DND-41 (cell line): ENCODE measurements around the gene MCL1.

Source experiments
- ATAC-seq: fragments of 200-7000 bp; cut with Tn5 transposase; 3 replicates; pipeline ENCODE4 v1.9.1; 2021; ENCODE audit warnings: low read depth; ENCODE audit not compliant: insufficient read depth
- DNase-seq: peaks from one replicate; pipeline ENCODE4 v3.0.0-alpha.2; 2020
- H2AFZ ChIP-seq: 2 replicates; pipeline ENCODE4 v1.6.0; 2012; ENCODE audit warnings: low read depth, low read length
- H3K27ac ChIP-seq: 2 replicates; pipeline ENCODE4 v1.5.1; 2012; ENCODE audit warnings: low read length, inconsistent platforms
- H3K27me3 ChIP-seq: fragments of 200-600 bp; sonication (generic); 2 replicates; pipeline ENCODE4 v1.6.0; 2012; ENCODE audit warnings: low read length, mild to moderate bottlenecking, inconsistent platforms; ENCODE audit not compliant: insufficient read depth, poor library complexity
- H3K36me3 ChIP-seq: 2 replicates; pipeline ENCODE4 v1.5.1; 2012; ENCODE audit warnings: low read length, inconsistent platforms; ENCODE audit not compliant: insufficient read depth
- H3K4me1 ChIP-seq: 2 replicates; pipeline ENCODE4 v1.5.1; 2012; ENCODE audit warnings: mild to moderate bottlenecking, low read length; ENCODE audit not compliant: insufficient read depth
- H3K4me2 ChIP-seq: 2 replicates; pipeline ENCODE4 v1.6.0; 2012; ENCODE audit warnings: mild to moderate bottlenecking, moderate library complexity, low read length, inconsistent platforms; ENCODE audit not compliant: insufficient read depth
- H3K4me3 ChIP-seq, 2 experiments: fragments of 200-600 bp in 1 of 2; shearing (Covaris generic) in 1 of 2; 2 replicates each; pipeline ENCODE4 v1.5.1; 2012 to 2016; ENCODE audit warnings: inconsistent platforms in 2 of 2, low read length in 2 of 2, mild to moderate bottlenecking in 2 of 2, low read depth in 1 of 2, moderate library complexity in 1 of 2
- H3K79me2 ChIP-seq: 2 replicates; pipeline ENCODE4 v1.6.0; 2012; ENCODE audit warnings: low read length, inconsistent platforms; ENCODE audit not compliant: insufficient read depth
- H3K9ac ChIP-seq: 2 replicates; pipeline ENCODE4 v1.6.0; 2012; ENCODE audit warnings: low read depth, mild to moderate bottlenecking, inconsistent platforms, low read length, moderate library complexity
- H3K9me3 ChIP-seq: 2 replicates; pipeline ENCODE4 v1.5.1; 2012; ENCODE audit warnings: low read length, moderate library complexity, mild to moderate bottlenecking, inconsistent platforms; ENCODE audit not compliant: insufficient read depth, severe bottlenecking
- H4K20me1 ChIP-seq: 2 replicates; pipeline ENCODE4 v1.6.0; 2012; ENCODE audit warnings: low read length; ENCODE audit not compliant: insufficient read depth
- CTCF ChIP-seq: IDR thresholded peaks from 2 replicates; pipeline ENCODE4 v1.5.1; 2012; ENCODE audit warnings: borderline replicate concordance, low read length, moderate library complexity, mild to moderate bottlenecking; ENCODE audit not compliant: poor library complexity, severe bottlenecking; ENCODE audit errors: extremely low read depth
- EZH2 ChIP-seq: IDR thresholded peaks from 3 replicates; pipeline ENCODE4 v1.6.1; 2012; ENCODE audit warnings: borderline replicate concordance, low read depth, mild to moderate bottlenecking, moderate library complexity, low read length, inconsistent platforms; ENCODE audit not compliant: severe bottlenecking

MCL1 gene

GRCh38 chr1:150559656-150560010, 19.8 kb downstream of the MCL1 start:
- no peak overlapping the region for H3K4me2 ChIP-seq
- H3K27ac ChIP-seq = no peak overlapping the region
- TF ChIP-seq EZH2 = no peak
- no peak for TF ChIP-seq CTCF
- no peak for ATAC-seq
- no peaks in the 10 kb centered on the region for H3K9me3 ChIP-seq
- H3K9ac ChIP-seq = no peak overlapping the region
- no peak for DNase-seq
- no peaks in the 10 kb centered on the region for H3K27me3 ChIP-seq
- H2AFZ ChIP-seq = no peak overlapping the region
- H3K4me3 ChIP-seq = no peak overlapping the region
- no peaks in the 10 kb centered on the region for H4K20me1 ChIP-seq
- no peaks in the 10 kb centered on the region for H3K36me3 ChIP-seq
- H3K79me2 ChIP-seq = peaks cover 12% of the 10 kb centered on the region
- H3K4me1 ChIP-seq = peaks cover 34% of the 10 kb centered on the region

GRCh38 chr1:150558761-150559655, 20.4 kb downstream of the MCL1 start:
- Histone ChIP-seq H4K20me1 (no peaks in the 10 kb centered on the region), H2AFZ (no peak overlapping the region), H3K79me2 (peaks cover 12% of the 10 kb centered on the region), H3K4me1 (peaks cover 34% of the 10 kb centered on the region), H3K4me2 (no peak overlapping the region), H3K27ac (no peak overlapping the region), H3K9me3 (no peaks in the 10 kb centered on the region), H3K36me3 (no peaks in the 10 kb centered on the region), H3K4me3 (no peak overlapping the region), H3K27me3 (no peaks in the 10 kb centered on the region), H3K9ac (no peak overlapping the region)
- no peak for ATAC-seq
- DNase-seq = no peak
- TF ChIP-seq CTCF (no peak), EZH2 (no peak)

GRCh38 chr1:150558303-150558704, 21.1 kb downstream of the MCL1 start:
- no peak overlapping the region for H3K9ac ChIP-seq
- H3K4me3 ChIP-seq = no peak overlapping the region
- peaks cover 29% of the 10 kb centered on the region for H3K4me1 ChIP-seq
- DNase-seq = no peak
- H3K27ac ChIP-seq = no peak overlapping the region
- TF ChIP-seq EZH2 = no peak
- H2AFZ ChIP-seq = no peak overlapping the region
- no peak for ATAC-seq
- no peaks in the 10 kb centered on the region for H3K9me3 ChIP-seq
- H3K4me2 ChIP-seq = no peak overlapping the region
- H3K36me3 ChIP-seq = no peaks in the 10 kb centered on the region
- H3K79me2 ChIP-seq = peaks cover 12% of the 10 kb centered on the region
- H4K20me1 ChIP-seq = no peaks in the 10 kb centered on the region
- no peaks in the 10 kb centered on the region for H3K27me3 ChIP-seq

GRCh38 chr1:150557813-150558212, 21.6 kb downstream of the MCL1 start:
- H3K27ac ChIP-seq = no peak overlapping the region
- no peak overlapping the region for H3K9ac ChIP-seq
- no peak overlapping the region for H3K4me3 ChIP-seq
- H3K79me2 ChIP-seq = peaks cover 8% of the 10 kb centered on the region
- no peaks in the 10 kb centered on the region for H4K20me1 ChIP-seq
- no peaks in the 10 kb centered on the region for H3K27me3 ChIP-seq
- H3K9me3 ChIP-seq = no peaks in the 10 kb centered on the region
- peaks cover 24% of the 10 kb centered on the region for H3K4me1 ChIP-seq
- H3K36me3 ChIP-seq = no peaks in the 10 kb centered on the region
- H3K4me2 ChIP-seq = no peak overlapping the region
- H2AFZ ChIP-seq = no peak overlapping the region
- DNase-seq (no peak), ATAC-seq (no peak)
- TF ChIP-seq CTCF (no peak), EZH2 (no peak)
